DOHH2 (cell line): Measurements from ENCODE around the gene PSMC4.

Source experiments
- H3F3A ChIP-seq: fragments of 200-600 bp; sonication (generic), shearing (Covaris generic); 2 replicates; pipeline ENCODE4 v1.6.0; 2016; ENCODE audit warnings: antibody characterized with exemption, mild to moderate bottlenecking; ENCODE audit not compliant: control insufficient read depth, insufficient read depth
- H3K27ac ChIP-seq: fragments of 200-600 bp; sonication (generic); 2 replicates; pipeline ENCODE4 v1.5.1; 2014; ENCODE audit warnings: low read depth, mild to moderate bottlenecking, low read length, moderate library complexity
- H3K27me3 ChIP-seq: fragments of 200-600 bp; sonication (generic); 2 replicates; pipeline ENCODE4 v1.6.1; 2014; ENCODE audit warnings: mild to moderate bottlenecking, low read length, mixed read lengths; ENCODE audit not compliant: control insufficient read depth
- H3K36me3 ChIP-seq: fragments of 200-600 bp; sonication (generic); 2 replicates; pipeline ENCODE4 v1.6.1; 2014; ENCODE audit warnings: mild to moderate bottlenecking, low read length, moderate library complexity, mixed read lengths; ENCODE audit not compliant: control insufficient read depth
- H3K4me1 ChIP-seq: fragments of 200-600 bp; sonication (generic); 2 replicates; pipeline ENCODE4 v1.6.1; 2014; ENCODE audit warnings: mild to moderate bottlenecking, low read length, mixed read lengths; ENCODE audit not compliant: control insufficient read depth
- H3K4me2 ChIP-seq: fragments of 200-600 bp; sonication (generic); 2 replicates; pipeline ENCODE4 v1.6.0; 2014; ENCODE audit warnings: mild to moderate bottlenecking, low read length, moderate library complexity
- H3K4me3 ChIP-seq: fragments of 200-600 bp; sonication (generic); 2 replicates; pipeline ENCODE4 v1.5.1; 2014; ENCODE audit warnings: mild to moderate bottlenecking, low read length, mixed read lengths
- H3K79me2 ChIP-seq: fragments of 200-600 bp; sonication (generic); 2 replicates; pipeline ENCODE4 v1.6.1; 2014; ENCODE audit warnings: mild to moderate bottlenecking, low read length, mixed read lengths; ENCODE audit not compliant: control insufficient read depth
- H3K9me2 ChIP-seq: fragments of 200-600 bp; sonication (generic); replicated peaks from 2 replicates; pipeline ENCODE4 v1.6.1; 2014; ENCODE audit warnings: mild to moderate bottlenecking, low read length, mixed read lengths; ENCODE audit not compliant: control insufficient read depth
- H3K9me3 ChIP-seq: fragments of 200-600 bp; sonication (generic); 2 replicates; pipeline ENCODE4 v1.6.1; 2014; ENCODE audit warnings: antibody characterized with exemption, low read length, mixed read lengths; ENCODE audit not compliant: control insufficient read depth, insufficient read depth
- H4K20me1 ChIP-seq: fragments of 200-600 bp; sonication (generic); 2 replicates; pipeline ENCODE4 v1.6.0; 2014; ENCODE audit warnings: low read depth, mild to moderate bottlenecking, antibody characterized with exemption, low read length, moderate library complexity; ENCODE audit not compliant: control insufficient read depth, insufficient read depth
- EZH2phosphoT487 ChIP-seq: fragments of 200-600 bp; sonication (generic); IDR thresholded peaks from 2 replicates; pipeline ENCODE4 v1.6.1; 2017; ENCODE audit warnings: borderline replicate concordance, mild to moderate bottlenecking, antibody characterized with exemption, low read length, moderate library complexity, mixed read lengths
- TF ChIP-seq, protein P1 (sequence below): fragments of 200-600 bp; sonication (generic); IDR thresholded peaks from one replicate; pipeline ENCODE4 v1.5.1; 2014; ENCODE audit warnings: antibody characterized with exemption, mild to moderate bottlenecking, low read depth, low read length; ENCODE audit not compliant: poor library complexity, severe bottlenecking

The PSMC4 gene

DNA sequence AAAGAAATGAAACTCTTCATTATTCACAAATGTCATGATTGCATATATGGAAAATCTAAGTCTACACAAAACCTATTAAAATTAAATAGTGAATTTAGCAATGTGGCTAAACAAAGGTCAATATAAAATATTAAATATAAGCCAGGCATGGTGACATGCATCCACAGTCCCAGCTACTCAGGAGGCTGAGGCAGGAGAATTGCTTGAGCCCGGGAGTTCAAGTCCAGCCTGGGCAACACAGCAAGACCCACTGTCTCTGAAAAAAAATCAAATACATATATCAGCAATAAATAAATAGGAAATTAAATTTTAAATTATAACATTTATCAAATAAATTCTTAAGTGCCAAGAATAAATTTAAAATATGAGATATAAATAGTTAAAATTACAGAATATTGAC, 11.9 kb downstream of the PSMC4 start:
- H3K4me2 ChIP-seq: no peak overlapping the region
- no peak overlapping the region for H3K27ac ChIP-seq
- peaks cover 83% of the 10 kb centered on the region for H3K36me3 ChIP-seq
- peaks cover 14% of the 10 kb centered on the region for H3F3A ChIP-seq
- H3K9me2 ChIP-seq: no peaks in the 10 kb centered on the region
- no peaks in the 10 kb centered on the region for H4K20me1 ChIP-seq
- H3K27me3 ChIP-seq: no peaks in the 10 kb centered on the region
- TF ChIP-seq, protein P1, sequence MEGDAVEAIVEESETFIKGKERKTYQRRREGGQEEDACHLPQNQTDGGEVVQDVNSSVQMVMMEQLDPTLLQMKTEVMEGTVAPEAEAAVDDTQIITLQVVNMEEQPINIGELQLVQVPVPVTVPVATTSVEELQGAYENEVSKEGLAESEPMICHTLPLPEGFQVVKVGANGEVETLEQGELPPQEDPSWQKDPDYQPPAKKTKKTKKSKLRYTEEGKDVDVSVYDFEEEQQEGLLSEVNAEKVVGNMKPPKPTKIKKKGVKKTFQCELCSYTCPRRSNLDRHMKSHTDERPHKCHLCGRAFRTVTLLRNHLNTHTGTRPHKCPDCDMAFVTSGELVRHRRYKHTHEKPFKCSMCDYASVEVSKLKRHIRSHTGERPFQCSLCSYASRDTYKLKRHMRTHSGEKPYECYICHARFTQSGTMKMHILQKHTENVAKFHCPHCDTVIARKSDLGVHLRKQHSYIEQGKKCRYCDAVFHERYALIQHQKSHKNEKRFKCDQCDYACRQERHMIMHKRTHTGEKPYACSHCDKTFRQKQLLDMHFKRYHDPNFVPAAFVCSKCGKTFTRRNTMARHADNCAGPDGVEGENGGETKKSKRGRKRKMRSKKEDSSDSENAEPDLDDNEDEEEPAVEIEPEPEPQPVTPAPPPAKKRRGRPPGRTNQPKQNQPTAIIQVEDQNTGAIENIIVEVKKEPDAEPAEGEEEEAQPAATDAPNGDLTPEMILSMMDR: no peak
- no peak for TF ChIP-seq EZH2phosphoT487
- no peak overlapping the region for H3K4me3 ChIP-seq
- H3K79me2 ChIP-seq: peaks cover 60% of the 10 kb centered on the region
- H3K9me3 ChIP-seq: peaks cover 37% of the 10 kb centered on the region
- H3K4me1 ChIP-seq: no peaks in the 10 kb centered on the region

- peaks cover 68% of the 10 kb centered on the region for H3K79me2 ChIP-seq
- no peak overlapping the region for H3K27ac ChIP-seq
- H3K4me1 ChIP-seq: no peaks in the 10 kb centered on the region
- no peaks in the 10 kb centered on the region for H3K27me3 ChIP-seq
- H3K9me2 ChIP-seq: no peaks in the 10 kb centered on the region
- peaks cover 37% of the 10 kb centered on the region for H3K9me3 ChIP-seq
- H3K36me3 ChIP-seq: peaks cover 74% of the 10 kb centered on the region
- peaks cover 14% of the 10 kb centered on the region for H3F3A ChIP-seq
- TF ChIP-seq, protein P1: no peak
- no peak for TF ChIP-seq EZH2phosphoT487
- H3K4me3 ChIP-seq: no peak overlapping the region
- no peak overlapping the region for H3K4me2 ChIP-seq
- H4K20me1 ChIP-seq: no peaks in the 10 kb centered on the region
These were observed 12.8 kb downstream of the PSMC4 start for GRCh38 chr19:39983695-39984300.

DNA sequence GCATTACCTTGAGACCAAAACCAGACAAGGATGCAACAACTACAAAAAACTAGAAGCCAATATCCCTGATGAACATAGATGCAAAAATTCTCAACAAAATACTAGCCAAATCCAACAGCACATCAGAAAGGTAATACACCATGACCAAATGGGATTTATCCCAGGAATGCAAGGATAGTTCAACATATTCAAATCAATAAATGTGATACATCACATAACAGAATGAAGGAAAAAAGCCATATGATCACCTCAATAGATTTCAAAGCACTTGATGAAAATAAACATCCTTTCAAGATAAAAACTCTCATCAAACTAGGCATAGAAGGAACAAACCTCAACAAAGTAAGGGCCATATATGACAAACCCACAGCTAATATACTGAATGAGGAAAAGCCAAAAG, 15.7 kb downstream of the PSMC4 start:
- H3K9me2 ChIP-seq: no peaks in the 10 kb centered on the region
- H3K27ac ChIP-seq: no peak overlapping the region
- H3K36me3 ChIP-seq: peaks cover 45% of the 10 kb centered on the region
- no peaks in the 10 kb centered on the region for H3K4me1 ChIP-seq
- H3K9me3 ChIP-seq: peaks cover 37% of the 10 kb centered on the region
- H3K27me3 ChIP-seq: no peaks in the 10 kb centered on the region
- H3K4me2 ChIP-seq: no peak overlapping the region
- peaks cover 17% of the 10 kb centered on the region for H3F3A ChIP-seq
- TF ChIP-seq, protein P1: no peak
- TF ChIP-seq EZH2phosphoT487: no peak
- no peak overlapping the region for H3K4me3 ChIP-seq
- H3K79me2 ChIP-seq: peaks cover 89% of the 10 kb centered on the region
- no peaks in the 10 kb centered on the region for H4K20me1 ChIP-seq
